ENCODE data around the gene CHMP4A. TPM values are rescaled to one million over a fixed set of nuclear protein-coding genes. Genes with fewer than 3 reads are reported as not detected.

CHMP4A gene
- total and polyA plus RNA-seq, 9 of the 15 experiments (the other 6 are each of a cell fraction or from before 2014, with no cell fraction given), result 28.8 to 104 (median 52.7) TPM

DNA sequence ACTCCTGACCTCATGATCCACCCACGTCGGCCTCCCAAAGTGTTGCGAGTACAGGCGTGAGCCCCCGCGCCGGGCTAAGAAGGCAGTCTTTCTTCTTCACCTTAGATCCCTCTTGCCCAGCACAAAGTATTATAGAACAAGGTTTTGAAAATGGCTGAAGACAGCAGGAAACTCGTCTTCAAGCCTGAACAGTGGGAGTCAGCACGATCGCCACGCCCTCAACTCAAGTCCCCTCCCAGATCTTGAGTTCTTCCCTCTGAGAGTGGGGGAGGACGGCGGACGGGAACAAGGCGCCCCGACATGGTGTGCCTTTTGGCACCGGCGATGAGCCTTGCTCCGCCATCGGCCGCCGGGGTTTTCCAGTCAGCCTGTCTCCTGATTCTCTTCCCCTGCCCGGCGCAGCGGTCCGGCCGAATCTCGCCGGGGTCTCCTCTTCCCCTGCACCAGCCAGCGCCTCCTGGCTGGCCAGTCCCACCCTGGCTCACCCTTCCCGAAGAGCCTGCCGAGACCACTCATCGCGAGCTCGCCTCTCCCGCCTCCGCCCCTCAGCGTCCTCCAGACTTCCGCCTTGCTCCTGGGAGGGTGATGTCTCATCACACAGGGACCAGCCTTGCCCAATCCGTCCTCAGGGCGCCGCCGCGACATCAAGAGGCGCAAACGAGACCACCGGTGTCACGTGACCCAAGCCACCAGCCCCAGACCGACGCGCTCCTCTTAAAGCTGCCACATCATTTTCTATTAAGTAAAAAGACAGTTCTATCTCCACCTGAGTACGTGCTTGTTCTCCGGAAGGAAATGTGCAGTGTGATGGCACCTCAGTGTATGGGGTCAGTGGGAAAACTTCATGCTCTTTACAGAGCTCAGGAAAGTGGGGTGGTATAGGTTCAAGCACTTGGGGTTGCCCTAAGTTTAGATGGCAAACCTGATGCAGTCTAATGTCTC, at the start of gene CHMP4A (continued):
- 0 out of 2 replicates have a peak, but pooled peaks have one; percentile 20 for TF ChIP-seq NR2C2 (CRISPR knock-in tag; IDR thresholded peaks at IDR 0.05)
- peak; percentile 24; the same call in 1 of the 2 replicates for TF ChIP-seq NR2C2 (tag; IDR thresholded peaks at IDR 0.05)
- no peak for TF ChIP-seq TFAM (CRISPR knock-in tag; conservative IDR thresholded peaks at IDR 0.05)
- TF ChIP-seq ZFP91 (CRISPR knock-in tag; IDR thresholded peaks at IDR 0.05), result peak; percentile 92
- peak; percentile 83 for TF ChIP-seq ZBTB7A (IDR thresholded peaks at IDR 0.05; ENCODE audit: borderline replicate concordance, control insufficient read depth, low read depth, low read length)
- TF ChIP-seq CXXC5 (CRISPR knock-in tag; IDR thresholded peaks at IDR 0.05), result peak; percentile 60
- peak; percentile 82 for TF ChIP-seq PML (IDR thresholded peaks at IDR 0.05; ENCODE audit: low read length)
- TF ChIP-seq C11orf30 (IDR thresholded peaks at IDR 0.05; ENCODE audit: low read depth), result peak; percentile 96
- TF ChIP-seq, protein P1, sequence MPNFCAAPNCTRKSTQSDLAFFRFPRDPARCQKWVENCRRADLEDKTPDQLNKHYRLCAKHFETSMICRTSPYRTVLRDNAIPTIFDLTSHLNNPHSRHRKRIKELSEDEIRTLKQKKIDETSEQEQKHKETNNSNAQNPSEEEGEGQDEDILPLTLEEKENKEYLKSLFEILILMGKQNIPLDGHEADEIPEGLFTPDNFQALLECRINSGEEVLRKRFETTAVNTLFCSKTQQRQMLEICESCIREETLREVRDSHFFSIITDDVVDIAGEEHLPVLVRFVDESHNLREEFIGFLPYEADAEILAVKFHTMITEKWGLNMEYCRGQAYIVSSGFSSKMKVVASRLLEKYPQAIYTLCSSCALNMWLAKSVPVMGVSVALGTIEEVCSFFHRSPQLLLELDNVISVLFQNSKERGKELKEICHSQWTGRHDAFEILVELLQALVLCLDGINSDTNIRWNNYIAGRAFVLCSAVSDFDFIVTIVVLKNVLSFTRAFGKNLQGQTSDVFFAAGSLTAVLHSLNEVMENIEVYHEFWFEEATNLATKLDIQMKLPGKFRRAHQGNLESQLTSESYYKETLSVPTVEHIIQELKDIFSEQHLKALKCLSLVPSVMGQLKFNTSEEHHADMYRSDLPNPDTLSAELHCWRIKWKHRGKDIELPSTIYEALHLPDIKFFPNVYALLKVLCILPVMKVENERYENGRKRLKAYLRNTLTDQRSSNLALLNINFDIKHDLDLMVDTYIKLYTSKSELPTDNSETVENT (CRISPR knock-in tag; IDR thresholded peaks at IDR 0.05), result peak; percentile 94
- TF ChIP-seq HCFC1 (IDR thresholded peaks at IDR 0.05; ENCODE audit: low read depth, low read length), result peak; percentile 77
- TF ChIP-seq, protein P2, sequence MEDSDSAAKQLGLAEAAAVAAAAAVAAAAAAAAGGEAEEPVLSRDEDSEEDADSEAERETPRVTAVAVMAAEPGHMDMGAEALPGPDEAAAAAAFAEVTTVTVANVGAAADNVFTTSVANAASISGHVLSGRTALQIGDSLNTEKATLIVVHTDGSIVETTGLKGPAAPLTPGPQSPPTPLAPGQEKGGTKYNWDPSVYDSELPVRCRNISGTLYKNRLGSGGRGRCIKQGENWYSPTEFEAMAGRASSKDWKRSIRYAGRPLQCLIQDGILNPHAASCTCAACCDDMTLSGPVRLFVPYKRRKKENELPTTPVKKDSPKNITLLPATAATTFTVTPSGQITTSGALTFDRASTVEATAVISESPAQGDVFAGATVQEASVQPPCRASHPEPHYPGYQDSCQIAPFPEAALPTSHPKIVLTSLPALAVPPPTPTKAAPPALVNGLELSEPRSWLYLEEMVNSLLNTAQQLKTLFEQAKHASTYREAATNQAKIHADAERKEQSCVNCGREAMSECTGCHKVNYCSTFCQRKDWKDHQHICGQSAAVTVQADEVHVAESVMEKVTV (CRISPR knock-in tag; IDR thresholded peaks at IDR 0.05), result peak; percentile 21; the same call in 1 of the 2 replicates
- 0 out of 2 replicates have a peak, but pooled peaks have one; percentile 6 for TF ChIP-seq HBP1 (CRISPR knock-in tag; IDR thresholded peaks at IDR 0.05)
- peak; percentile 59; the same call in 1 of the 2 replicates for TF ChIP-seq ATF7 (IDR thresholded peaks at IDR 0.05)
- peak; percentile 49; the same call in 1 of the 2 replicates for TF ChIP-seq GTF2E2 (tag; IDR thresholded peaks at IDR 0.05)
- TF ChIP-seq CBFA2T2 (conservative IDR thresholded peaks at IDR 0.05), result peak; percentile 96
- 0 out of 2 replicates have a peak, but pooled peaks have one; percentile 20 for TF ChIP-seq TCF7 (IDR thresholded peaks at IDR 0.05; ENCODE audit: borderline replicate concordance)
- peak; percentile 81 for TF ChIP-seq ATF1 (CRISPR knock-in tag; IDR thresholded peaks at IDR 0.05)
- peak; percentile 98 for TF ChIP-seq ATF1 (tag; IDR thresholded peaks at IDR 0.05)
- 0 out of 2 replicates have a peak, but pooled peaks have one; percentile 48 for TF ChIP-seq ZNF766 (CRISPR knock-in tag; conservative IDR thresholded peaks at IDR 0.05)
- peak; percentile 82 for TF ChIP-seq HIVEP1 (CRISPR knock-in tag; IDR thresholded peaks at IDR 0.05)
- peak; percentile 8; the same call in 1 of the 2 replicates for TF ChIP-seq MAFK (IDR thresholded peaks at IDR 0.05; ENCODE audit: low read length)

Data from K562 (cell line).